Endothelial cell of umbilical vein (primary cell): Measurements from ENCODE around the gene MPP3. TPM values are rescaled to one million over a fixed set of nuclear protein-coding genes. Genes with fewer than 3 reads are reported as not detected.

ENCODE experiments used
- BruUV-seq: library from RNA; stranded (reverse); fragments of 400-500 nt; replicated peaks from 2 replicates; lab custom pipeline; 2021; lab: Mats Ljungman, UMichigan
- CTCF ChIA-PET: fragments of 300-600, 350-600 bp; sonication (Branson Sonifier 250); formaldehyde crosslinking; loops from one replicate; lab custom pipeline; 2021; ENCODE audit warnings: antibody characterized with exemption, inconsistent platforms; lab: Charles Lee
- POLR2A ChIA-PET: fragments of 300-600, 350-600 bp; sonication (Branson Sonifier 250); formaldehyde crosslinking; loops from one replicate; lab custom pipeline; 2021; ENCODE audit warnings: antibody characterized with exemption, inconsistent platforms; lab: Charles Lee
- DNase-seq: peaks from one replicate; pipeline ENCODE4 v3.0.0-alpha.2; 2011; ENCODE audit warnings: low read depth, low spot score
- FAIRE-seq: peaks from 2 replicates; lab custom pipeline; 2011; peaks lifted over from hg19 to GRCh38; lab: Jason Lieb, UNC
- H2AFZ ChIP-seq: 2 replicates; pipeline ENCODE4 v1.6.0; 2012; ENCODE audit warnings: low read depth, low read length, control low read depth, inconsistent platforms
- H3K27ac ChIP-seq: 2 replicates; pipeline ENCODE4 v1.5.1; 2011; ENCODE audit warnings: low read depth, mild to moderate bottlenecking, control low read depth, low read length, moderate library complexity; ENCODE audit not compliant: insufficient read depth
- H3K27me3 ChIP-seq, 2 experiments: 2 replicates each; pipeline versions ENCODE4 v1.6.0 to v1.6.1; 2011; ENCODE audit warnings: low read length in 2 of 2, mixed read lengths in 1 of 2; ENCODE audit not compliant: control insufficient read depth in 2 of 2, insufficient read depth in 2 of 2
- H3K36me3 ChIP-seq, 2 experiments: 2 replicates in 1 of 2; 3 replicates in 1 of 2; pipeline ENCODE4 v1.5.1; 2011; ENCODE audit warnings: low read length in 2 of 2, mild to moderate bottlenecking in 1 of 2, moderate library complexity in 1 of 2; ENCODE audit not compliant: control insufficient read depth in 2 of 2, insufficient read depth in 2 of 2; ENCODE audit errors: extremely low read depth in 1 of 2
- H3K4me1 ChIP-seq: 3 replicates; pipeline ENCODE4 v1.5.1; 2011; ENCODE audit warnings: mild to moderate bottlenecking, low read length; ENCODE audit not compliant: control insufficient read depth, insufficient read depth; ENCODE audit errors: extremely low read depth
- H3K4me2 ChIP-seq: 2 replicates; pipeline ENCODE4 v1.6.1; 2011; ENCODE audit warnings: low read length, control low read depth, mixed read lengths; ENCODE audit not compliant: insufficient read depth
- H3K4me3 ChIP-seq, 3 experiments: fragments of 200-600 bp in 1 of 3; sonication (generic), shearing (Covaris generic) in 1 of 3; replicated peaks in 1 of 3; 2 replicates each; pipeline ENCODE4 v1.5.1; 2011 to 2016; ENCODE audit warnings: control low read depth in 3 of 3, low read length in 3 of 3, mild to moderate bottlenecking in 2 of 3, inconsistent platforms in 1 of 3, low read depth in 1 of 3, moderate library complexity in 1 of 3; ENCODE audit not compliant: insufficient read depth in 1 of 3
- H3K79me2 ChIP-seq: 2 replicates; pipeline ENCODE4 v1.6.0; 2012; ENCODE audit warnings: low read length, inconsistent platforms; ENCODE audit not compliant: control insufficient read depth, insufficient read depth
- H3K9ac ChIP-seq: replicated peaks from 2 replicates; pipeline ENCODE3; 2011; ENCODE audit warnings: low read length, control low read depth; ENCODE audit not compliant: insufficient read depth; ENCODE audit errors: extremely low read depth
- H3K9me1 ChIP-seq: replicated peaks from 3 replicates; pipeline ENCODE4 v1.6.0; 2011; ENCODE audit warnings: mild to moderate bottlenecking, low read length; ENCODE audit not compliant: control insufficient read depth, insufficient read depth; ENCODE audit errors: extremely low read depth
- H3K9me3 ChIP-seq: replicated peaks from 2 replicates; pipeline ENCODE4 v1.5.1; 2012; ENCODE audit warnings: low read length, inconsistent platforms; ENCODE audit not compliant: control insufficient read depth, insufficient read depth
- H4K20me1 ChIP-seq: replicated peaks from 2 replicates; pipeline ENCODE3; 2011; ENCODE audit warnings: mild to moderate bottlenecking, low read length; ENCODE audit not compliant: control insufficient read depth, insufficient read depth; ENCODE audit errors: extremely low read depth
- EZH2 ChIP-seq: IDR thresholded peaks from 2 replicates; pipeline ENCODE4 v1.6.1; 2012; ENCODE audit warnings: borderline replicate concordance, low read depth, mild to moderate bottlenecking, moderate library complexity, low read length, inconsistent platforms; ENCODE audit not compliant: severe bottlenecking
- FOS ChIP-seq: IDR thresholded peaks from 2 replicates; pipeline ENCODE4 v1.6.1; 2011; ENCODE audit warnings: mild to moderate bottlenecking, low read length, moderate library complexity, borderline replicate concordance; ENCODE audit not compliant: insufficient read depth
- GATA2 ChIP-seq: IDR thresholded peaks from 2 replicates; pipeline ENCODE4 v1.7.0; 2011; ENCODE audit warnings: low read depth, mild to moderate bottlenecking, moderate library complexity, mixed read lengths, low read length; ENCODE audit not compliant: insufficient read length, insufficient read depth
- JUN ChIP-seq: IDR thresholded peaks from 2 replicates; pipeline ENCODE4 v1.6.1; 2011; ENCODE audit warnings: borderline replicate concordance, low read depth; ENCODE audit not compliant: insufficient read length, insufficient read depth
- MYC ChIP-seq: IDR thresholded peaks from one replicate; pipeline ENCODE4 v1.6.1; 2011; ENCODE audit warnings: mild to moderate bottlenecking, low read depth, low read length
- POLR2A ChIP-seq: IDR thresholded peaks from 2 replicates; pipeline ENCODE4 v1.6.1; 2012; ENCODE audit warnings: low read depth, mild to moderate bottlenecking, control low read depth, low read length
- POLR2AphosphoS5 ChIP-seq: IDR thresholded peaks from 2 replicates; pipeline ENCODE4 v1.6.1; 2012; ENCODE audit warnings: low read depth, mild to moderate bottlenecking, control low read depth, low read length, moderate library complexity; ENCODE audit not compliant: insufficient read depth
- dilution Hi-C: fragments of 300-500 bp; cut with MboI; formaldehyde crosslinking; loops from one replicate; pipeline ENCODE4 v1.15.0; 2019; ENCODE audit warnings: low sequenced_read_pairs; ENCODE audit not compliant: extremely low pct_ligation_motif_present
- intact Hi-C: fragments of 100-400 bp; cut with micrococcal nuclease; formaldehyde crosslinking; loops from one replicate; pipeline ENCODE4 v1.10.0; 2022
- polyA plus RNA-seq, 4 experiments: library from polyadenylated mRNA; depleted of rRNA in 3 of 4; stranded (reverse) in 3 of 4; unstranded in 1 of 4; fragments of >200 nt; gene quantifications; 2 replicates each; pipeline versions ENCODE4 v1.2.1 to v1.2.3, GENCODE V29; 2011 to 2012; ENCODE audit warnings: missing spikeins in 1 of 4
- total RNA-seq: library from RNA; stranded (reverse); gene quantifications from 2 replicates; pipeline ENCODE4 v1.2.3, GENCODE V29; 2021
- TF ChIP-seq, protein P1 (sequence below): IDR thresholded peaks from 2 replicates; pipeline ENCODE4 v1.6.1; 2011; ENCODE audit not compliant: insufficient read depth, insufficient read length
- TF ChIP-seq, protein P2 (sequence below), 2 donors: IDR thresholded peaks; 1 replicate in 1 of 2; 2 replicates in 1 of 2; pipeline ENCODE4 v1.5.1; 2011; ENCODE audit warnings: low read length in 2 of 2, mild to moderate bottlenecking in 2 of 2, moderate library complexity in 2 of 2, control low read depth in 1 of 2, inconsistent platforms in 1 of 2, low read depth in 1 of 2; ENCODE audit not compliant: insufficient read depth in 1 of 2; ENCODE audit errors: extremely low read depth in 1 of 2

The MPP3 gene
- total and polyA plus RNA-seq, 2 donors (not counting 3 experiments of a cell fraction or from before 2014, with no cell fraction given), result 6.1 to 11.3 TPM

DNA sequence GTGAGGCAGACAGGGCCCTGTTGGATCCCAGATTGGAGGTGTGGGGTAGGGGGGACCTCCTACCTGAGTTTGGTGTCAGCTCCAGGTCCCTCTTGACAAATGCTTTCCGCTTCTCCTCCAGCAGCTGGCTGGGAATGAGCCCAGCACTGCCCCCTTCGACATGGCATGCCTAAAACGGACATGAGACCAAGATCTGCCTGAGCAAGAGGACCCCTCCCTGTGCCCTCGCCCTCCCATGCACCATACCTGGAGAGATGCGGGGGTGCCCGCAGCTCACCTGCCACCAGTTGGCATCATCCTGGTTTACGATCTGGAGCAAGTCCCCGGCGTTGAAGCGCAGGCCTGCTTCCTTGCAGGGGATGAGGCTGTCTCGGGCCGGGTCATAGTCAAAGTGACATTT lies 48.2 kb upstream of the MPP3 start:
- no peaks in the 10 kb centered on the region for H3K4me1 ChIP-seq
- no peaks in the 10 kb centered on the region for H3K9me3 ChIP-seq
- no peak overlapping the region for H3K4me3 ChIP-seq
- no peak for DNase-seq
- H3K27ac ChIP-seq, result no peak overlapping the region
- no TSS peak for BruUV-seq
- intact Hi-C loops (no loop called here), dilution Hi-C loops (no loop called here)
- no peaks in the 10 kb centered on the region for H3K36me3 ChIP-seq
- ChIA-PET POLR2A (no interaction called here), CTCF (interaction anchor here (0.6 to 4.7 kb wide), 16 partner anchors 12 to 287 kb away, joined by 3 to 69 read pairs (median 5); partner anchors contain the start of gene CD300LG)
- H3K4me2 ChIP-seq, result no peak overlapping the region
- FAIRE-seq, result no peak
- H3K27me3 ChIP-seq, result no peaks in the 10 kb centered on the region
- H3K9me1 ChIP-seq, result no peaks in the 10 kb centered on the region
- no peak overlapping the region for H3K9ac ChIP-seq
- no peak for TF ChIP-seq POLR2A
- TF ChIP-seq POLR2AphosphoS5, result no peak
- no peak for TF ChIP-seq GATA2
- TF ChIP-seq, protein P1, sequence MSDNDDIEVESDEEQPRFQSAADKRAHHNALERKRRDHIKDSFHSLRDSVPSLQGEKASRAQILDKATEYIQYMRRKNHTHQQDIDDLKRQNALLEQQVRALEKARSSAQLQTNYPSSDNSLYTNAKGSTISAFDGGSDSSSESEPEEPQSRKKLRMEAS, result no peak
- TF ChIP-seq JUN, result no peak
- TF ChIP-seq, protein P2, sequence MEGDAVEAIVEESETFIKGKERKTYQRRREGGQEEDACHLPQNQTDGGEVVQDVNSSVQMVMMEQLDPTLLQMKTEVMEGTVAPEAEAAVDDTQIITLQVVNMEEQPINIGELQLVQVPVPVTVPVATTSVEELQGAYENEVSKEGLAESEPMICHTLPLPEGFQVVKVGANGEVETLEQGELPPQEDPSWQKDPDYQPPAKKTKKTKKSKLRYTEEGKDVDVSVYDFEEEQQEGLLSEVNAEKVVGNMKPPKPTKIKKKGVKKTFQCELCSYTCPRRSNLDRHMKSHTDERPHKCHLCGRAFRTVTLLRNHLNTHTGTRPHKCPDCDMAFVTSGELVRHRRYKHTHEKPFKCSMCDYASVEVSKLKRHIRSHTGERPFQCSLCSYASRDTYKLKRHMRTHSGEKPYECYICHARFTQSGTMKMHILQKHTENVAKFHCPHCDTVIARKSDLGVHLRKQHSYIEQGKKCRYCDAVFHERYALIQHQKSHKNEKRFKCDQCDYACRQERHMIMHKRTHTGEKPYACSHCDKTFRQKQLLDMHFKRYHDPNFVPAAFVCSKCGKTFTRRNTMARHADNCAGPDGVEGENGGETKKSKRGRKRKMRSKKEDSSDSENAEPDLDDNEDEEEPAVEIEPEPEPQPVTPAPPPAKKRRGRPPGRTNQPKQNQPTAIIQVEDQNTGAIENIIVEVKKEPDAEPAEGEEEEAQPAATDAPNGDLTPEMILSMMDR (IDR thresholded peaks at IDR 0.05; ENCODE audit: extremely low read depth in 1 of 2, insufficient read depth in 1 of 2, low read depth in 1 of 2, low read length in 2 of 2), result no peak
- no peak for TF ChIP-seq FOS
- no peak for TF ChIP-seq EZH2
- TF ChIP-seq MYC, result no peak
- H4K20me1 ChIP-seq, result no peaks in the 10 kb centered on the region
- no peaks in the 10 kb centered on the region for H3K79me2 ChIP-seq
- H2AFZ ChIP-seq, result no peak overlapping the region
